Heart left ventricle (tissue), 13 donors: Measurements from ENCODE around the gene DMD.

ENCODE experiments used
- POLR2A ChIP-seq, 2 donors: fragments of 450-650 bp; IDR thresholded peaks; one replicate each; pipeline ENCODE4 v1.6.1; 2017; ENCODE audit warnings: antibody characterized with exemption in 2 of 2, mild to moderate bottlenecking in 2 of 2, moderate library complexity in 2 of 2
- TF ChIP-seq, protein P1 (sequence below), 12 donors: fragments of 200-600 bp; sonication (generic) in 4 of 12; IDR thresholded peaks; one replicate each; pipeline versions ENCODE4 v1.5.0 to v1.8.0; 2018 to 2022; ENCODE audit warnings: antibody characterized with exemption in 12 of 12, mild to moderate bottlenecking in 5 of 12
- donor health status: ischemic (EF 13 %, LVEDD 7.1; RV severe dilation, severe dysfunction).
- donor health status: DM: no; HTN: yes; CAD: no.
- donor health status: DM: no; HTN: no; CAD: no.
- donor health status: ischemic (EF 25% LVEDD 6.9; RV normal size, moderate dysfunction).
- donor health status: ischemic (EF 25% LVEDD 5.7; RV mildly dilated, moderate dysfunction).
- donor health status: ischemic (EF 35%, LVEDD 5.7; RV mildly dilated, moderate dysfunction).
- donor health status: nonischemic (EF 11% LVEDD 7.7; RV severe dilation, severe dysfunction).
- donor health status: DM: yes; HTN: yes; CAD: no.
- donor health status: PGD.
- donor health status: ischemic (EF 29% LVEDD 5.4; RV normal size, mild dysfunction).
- donor health status: nonischemic (EF 23%, LVEDD 6.1; RV moderate dilation, normal function).

DNA sequence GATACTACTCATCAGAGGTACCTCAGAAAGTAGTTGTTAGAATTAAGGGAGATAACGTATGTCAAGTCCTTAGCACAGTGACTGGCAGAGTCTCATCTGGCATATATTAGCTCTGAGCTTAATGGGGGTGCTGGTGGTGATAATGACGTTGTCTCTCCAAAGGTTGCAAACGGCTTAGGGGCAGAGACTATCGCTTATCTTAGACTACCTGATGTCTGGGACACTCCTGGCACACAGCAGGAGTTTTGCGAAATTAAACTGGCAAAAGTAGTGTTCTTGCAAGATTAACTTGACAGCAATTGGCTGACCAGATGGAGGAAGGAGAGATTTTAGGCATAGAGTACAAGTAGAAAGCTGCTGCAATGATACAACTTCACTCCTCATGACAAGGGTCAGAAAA lies 1839.4 kb downstream of the DMD start:
- TF ChIP-seq, protein P1, sequence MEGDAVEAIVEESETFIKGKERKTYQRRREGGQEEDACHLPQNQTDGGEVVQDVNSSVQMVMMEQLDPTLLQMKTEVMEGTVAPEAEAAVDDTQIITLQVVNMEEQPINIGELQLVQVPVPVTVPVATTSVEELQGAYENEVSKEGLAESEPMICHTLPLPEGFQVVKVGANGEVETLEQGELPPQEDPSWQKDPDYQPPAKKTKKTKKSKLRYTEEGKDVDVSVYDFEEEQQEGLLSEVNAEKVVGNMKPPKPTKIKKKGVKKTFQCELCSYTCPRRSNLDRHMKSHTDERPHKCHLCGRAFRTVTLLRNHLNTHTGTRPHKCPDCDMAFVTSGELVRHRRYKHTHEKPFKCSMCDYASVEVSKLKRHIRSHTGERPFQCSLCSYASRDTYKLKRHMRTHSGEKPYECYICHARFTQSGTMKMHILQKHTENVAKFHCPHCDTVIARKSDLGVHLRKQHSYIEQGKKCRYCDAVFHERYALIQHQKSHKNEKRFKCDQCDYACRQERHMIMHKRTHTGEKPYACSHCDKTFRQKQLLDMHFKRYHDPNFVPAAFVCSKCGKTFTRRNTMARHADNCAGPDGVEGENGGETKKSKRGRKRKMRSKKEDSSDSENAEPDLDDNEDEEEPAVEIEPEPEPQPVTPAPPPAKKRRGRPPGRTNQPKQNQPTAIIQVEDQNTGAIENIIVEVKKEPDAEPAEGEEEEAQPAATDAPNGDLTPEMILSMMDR (IDR thresholded peaks at IDR 0.05): no peak
- no peak for TF ChIP-seq POLR2A (IDR thresholded peaks at IDR 0.05)
